NCI-H748 treated with DMSO at 0.1 percent for 48 hours (cell line): Measurements from ENCODE around the gene LIMK2.
A peak's percentile ranks its signal among the peaks of the same experiment; 100 is the strongest.

Source experiments
- DNase-seq: peaks from one replicate; lab custom pipeline; 2025; lab: John Stamatoyannopoulos, UW

The LIMK2 gene

GRCh38 chr22:31272522-31273446 lies 60.7 kb downstream of the LIMK2 start:
- DNase-seq = no peak

DNA sequence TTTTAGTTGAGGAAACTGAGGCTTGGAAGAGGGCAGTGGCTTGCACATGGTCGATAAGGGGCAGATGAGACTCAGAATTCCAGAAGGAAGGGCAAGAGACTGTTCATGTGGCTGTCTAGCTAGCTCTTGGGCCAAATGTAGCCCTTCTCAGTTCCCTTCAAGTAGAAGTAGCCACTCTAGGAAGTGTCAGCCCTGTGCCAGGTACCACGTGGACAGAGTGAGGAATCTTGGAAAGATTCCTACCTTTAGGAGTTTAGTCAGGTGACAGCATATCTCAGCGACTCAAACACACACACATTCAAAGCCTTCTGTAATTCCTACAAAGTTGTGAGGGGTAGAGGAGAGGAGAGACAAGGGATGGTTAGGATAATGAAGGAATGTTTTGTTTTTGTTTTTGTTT lies 61.9 kb downstream of the LIMK2 start:
- no peak for DNase-seq

DNA sequence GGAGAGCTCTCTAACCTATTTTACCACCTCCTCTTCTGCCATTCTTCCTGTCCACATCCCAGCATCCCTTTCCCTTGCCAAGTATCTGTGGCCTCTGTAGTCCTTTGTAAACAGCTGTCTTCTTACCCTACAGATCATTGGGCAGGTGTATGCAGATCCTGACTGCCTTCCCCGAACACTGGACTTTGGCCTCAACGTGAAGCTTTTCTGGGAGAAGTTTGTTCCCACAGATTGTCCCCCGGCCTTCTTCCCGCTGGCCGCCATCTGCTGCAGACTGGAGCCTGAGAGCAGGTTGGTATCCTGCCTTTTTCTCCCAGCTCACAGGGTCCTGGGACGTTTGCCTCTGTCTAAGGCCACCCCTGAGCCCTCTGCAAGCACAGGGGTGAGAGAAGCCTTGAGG lies 62.9 kb downstream of the LIMK2 start:
- no peak for DNase-seq

DNA sequence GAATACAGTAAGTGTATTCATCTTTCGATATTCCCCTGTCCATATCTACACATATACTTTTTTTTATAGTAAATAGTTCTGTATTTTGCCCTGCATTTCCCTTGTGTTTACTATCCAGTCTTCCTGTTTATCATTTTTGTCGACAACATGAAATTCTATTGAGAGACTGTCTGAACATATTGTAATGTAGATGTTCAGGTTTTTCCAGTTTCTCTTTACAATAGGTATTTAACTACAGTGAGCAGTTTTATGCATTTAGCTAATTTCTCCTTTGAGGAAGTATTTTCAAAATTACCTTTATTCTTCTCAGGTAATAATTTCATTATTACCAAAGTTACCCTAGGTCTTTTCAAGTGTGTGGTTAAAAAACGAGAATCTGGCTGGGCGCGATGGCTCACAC lies 63.5 kb downstream of the LIMK2 start:
- DNase-seq = no peak

DNA sequence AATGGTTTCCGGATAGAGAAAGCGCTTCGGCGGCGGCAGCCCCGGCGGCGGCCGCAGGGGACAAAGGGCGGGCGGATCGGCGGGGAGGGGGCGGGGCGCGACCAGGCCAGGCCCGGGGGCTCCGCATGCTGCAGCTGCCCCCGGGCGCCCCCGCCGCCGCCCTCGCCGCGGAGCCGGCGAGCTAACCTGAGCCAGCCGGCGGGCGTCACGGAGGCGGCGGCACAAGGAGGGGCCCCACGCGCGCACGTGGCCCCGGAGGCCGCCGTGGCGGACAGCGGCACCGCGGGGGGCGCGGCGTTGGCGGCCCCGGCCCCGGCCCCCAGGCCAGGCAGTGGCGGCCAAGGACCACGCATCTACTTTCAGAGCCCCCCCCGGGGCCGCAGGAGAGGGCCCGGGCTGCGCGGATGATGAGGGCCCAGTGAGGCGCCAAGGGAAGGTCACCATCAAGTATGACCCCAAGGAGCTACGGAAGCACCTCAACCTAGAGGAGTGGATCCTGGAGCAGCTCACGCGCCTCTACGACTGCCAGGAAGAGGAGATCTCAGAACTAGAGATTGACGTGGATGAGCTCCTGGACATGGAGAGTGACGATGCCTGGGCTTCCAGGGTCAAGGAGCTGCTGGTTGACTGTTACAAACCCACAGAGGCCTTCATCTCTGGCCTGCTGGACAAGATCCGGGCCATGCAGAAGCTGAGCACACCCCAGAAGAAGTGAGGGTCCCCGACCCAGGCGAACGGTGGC lies 64.5 kb downstream of the LIMK2 start:
- DNase-seq = no peak

DNA sequence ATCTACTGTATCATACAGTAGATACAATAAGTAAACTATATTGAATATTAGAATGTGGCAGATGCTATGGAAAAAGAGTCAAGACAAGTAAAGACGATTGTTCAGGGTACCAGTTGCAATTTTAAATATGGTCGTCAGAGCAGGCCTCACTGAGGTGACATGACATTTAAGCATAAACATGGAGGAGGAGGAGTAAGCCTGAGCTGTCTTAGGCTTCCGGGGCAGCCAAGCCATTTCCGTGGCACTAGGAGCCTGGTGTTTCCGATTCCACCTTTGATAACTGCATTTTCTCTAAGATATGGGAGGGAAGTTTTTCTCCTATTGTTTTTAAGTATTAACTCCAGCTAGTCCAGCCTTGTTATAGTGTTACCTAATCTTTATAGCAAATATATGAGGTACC lies 65.6 kb downstream of the LIMK2 start:
- no peak for DNase-seq

GRCh38 chr22:31278151-31278621 lies 66.1 kb downstream of the LIMK2 start:
- no peak for DNase-seq

DNA sequence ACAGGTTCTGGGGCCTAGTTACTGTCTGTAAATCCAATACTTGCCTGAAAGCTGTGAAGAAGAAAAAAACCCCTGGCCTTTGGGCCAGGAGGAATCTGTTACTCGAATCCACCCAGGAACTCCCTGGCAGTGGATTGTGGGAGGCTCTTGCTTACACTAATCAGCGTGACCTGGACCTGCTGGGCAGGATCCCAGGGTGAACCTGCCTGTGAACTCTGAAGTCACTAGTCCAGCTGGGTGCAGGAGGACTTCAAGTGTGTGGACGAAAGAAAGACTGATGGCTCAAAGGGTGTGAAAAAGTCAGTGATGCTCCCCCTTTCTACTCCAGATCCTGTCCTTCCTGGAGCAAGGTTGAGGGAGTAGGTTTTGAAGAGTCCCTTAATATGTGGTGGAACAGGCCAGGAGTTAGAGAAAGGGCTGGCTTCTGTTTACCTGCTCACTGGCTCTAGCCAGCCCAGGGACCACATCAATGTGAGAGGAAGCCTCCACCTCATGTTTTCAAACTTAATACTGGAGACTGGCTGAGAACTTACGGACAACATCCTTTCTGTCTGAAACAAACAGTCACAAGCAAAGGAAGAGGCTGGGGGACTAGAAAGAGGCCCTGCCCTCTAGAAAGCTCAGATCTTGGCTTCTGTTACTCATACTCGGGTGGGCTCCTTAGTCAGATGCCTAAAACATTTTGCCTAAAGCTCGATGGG lies 66.7 kb downstream of the LIMK2 start:
- DNase-seq = no peak

DNA sequence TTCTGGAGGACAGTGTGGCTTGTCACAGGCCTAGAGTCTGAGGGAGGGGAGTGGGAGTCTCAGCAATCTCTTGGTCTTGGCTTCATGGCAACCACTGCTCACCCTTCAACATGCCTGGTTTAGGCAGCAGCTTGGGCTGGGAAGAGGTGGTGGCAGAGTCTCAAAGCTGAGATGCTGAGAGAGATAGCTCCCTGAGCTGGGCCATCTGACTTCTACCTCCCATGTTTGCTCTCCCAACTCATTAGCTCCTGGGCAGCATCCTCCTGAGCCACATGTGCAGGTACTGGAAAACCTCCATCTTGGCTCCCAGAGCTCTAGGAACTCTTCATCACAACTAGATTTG lies 67.2 kb downstream of the LIMK2 start:
- no peak for DNase-seq

DNA sequence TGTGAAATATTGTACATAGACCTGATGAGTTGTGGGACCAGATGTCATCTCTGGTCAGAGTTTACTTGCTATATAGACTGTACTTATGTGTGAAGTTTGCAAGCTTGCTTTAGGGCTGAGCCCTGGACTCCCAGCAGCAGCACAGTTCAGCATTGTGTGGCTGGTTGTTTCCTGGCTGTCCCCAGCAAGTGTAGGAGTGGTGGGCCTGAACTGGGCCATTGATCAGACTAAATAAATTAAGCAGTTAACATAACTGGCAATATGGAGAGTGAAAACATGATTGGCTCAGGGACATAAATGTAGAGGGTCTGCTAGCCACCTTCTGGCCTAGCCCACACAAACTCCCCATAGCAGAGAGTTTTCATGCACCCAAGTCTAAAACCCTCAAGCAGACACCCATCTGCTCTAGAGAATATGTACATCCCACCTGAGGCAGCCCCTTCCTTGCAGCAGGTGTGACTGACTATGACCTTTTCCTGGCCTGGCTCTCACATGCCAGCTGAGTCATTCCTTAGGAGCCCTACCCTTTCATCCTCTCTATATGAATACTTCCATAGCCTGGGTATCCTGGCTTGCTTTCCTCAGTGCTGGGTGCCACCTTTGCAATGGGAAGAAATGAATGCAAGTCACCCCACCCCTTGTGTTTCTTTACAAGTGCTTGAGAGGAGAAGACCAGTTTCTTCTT lies 67.9 kb downstream of the LIMK2 start:
- no peak for DNase-seq

DNA sequence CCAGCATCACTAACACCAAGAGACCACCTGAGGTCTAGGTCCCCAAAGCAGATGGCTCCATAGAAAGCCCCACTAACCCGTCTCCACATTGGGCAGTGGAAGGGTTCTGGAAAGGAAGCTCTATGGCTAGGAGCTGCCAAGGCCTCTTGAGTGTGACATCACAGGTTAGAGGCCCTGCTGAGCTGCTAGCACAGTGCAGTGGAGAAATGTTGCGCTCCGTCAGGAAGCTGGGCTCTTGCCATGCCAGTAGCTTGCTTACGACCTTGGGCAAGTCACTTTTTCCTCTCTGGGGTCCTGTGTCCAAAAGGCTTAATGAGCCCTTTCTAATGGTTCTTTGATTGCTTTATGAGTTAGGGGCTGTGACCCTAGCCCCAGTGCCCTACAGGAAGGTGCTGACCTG lies 69.6 kb downstream of the LIMK2 start:
- no peak for DNase-seq

GRCh38 chr22:31282748-31283468 lies 70.8 kb downstream of the LIMK2 start:
- no peak for DNase-seq

GRCh38 chr22:31284281-31285155 lies 72.4 kb downstream of the LIMK2 start:
- no peak for DNase-seq

DNA sequence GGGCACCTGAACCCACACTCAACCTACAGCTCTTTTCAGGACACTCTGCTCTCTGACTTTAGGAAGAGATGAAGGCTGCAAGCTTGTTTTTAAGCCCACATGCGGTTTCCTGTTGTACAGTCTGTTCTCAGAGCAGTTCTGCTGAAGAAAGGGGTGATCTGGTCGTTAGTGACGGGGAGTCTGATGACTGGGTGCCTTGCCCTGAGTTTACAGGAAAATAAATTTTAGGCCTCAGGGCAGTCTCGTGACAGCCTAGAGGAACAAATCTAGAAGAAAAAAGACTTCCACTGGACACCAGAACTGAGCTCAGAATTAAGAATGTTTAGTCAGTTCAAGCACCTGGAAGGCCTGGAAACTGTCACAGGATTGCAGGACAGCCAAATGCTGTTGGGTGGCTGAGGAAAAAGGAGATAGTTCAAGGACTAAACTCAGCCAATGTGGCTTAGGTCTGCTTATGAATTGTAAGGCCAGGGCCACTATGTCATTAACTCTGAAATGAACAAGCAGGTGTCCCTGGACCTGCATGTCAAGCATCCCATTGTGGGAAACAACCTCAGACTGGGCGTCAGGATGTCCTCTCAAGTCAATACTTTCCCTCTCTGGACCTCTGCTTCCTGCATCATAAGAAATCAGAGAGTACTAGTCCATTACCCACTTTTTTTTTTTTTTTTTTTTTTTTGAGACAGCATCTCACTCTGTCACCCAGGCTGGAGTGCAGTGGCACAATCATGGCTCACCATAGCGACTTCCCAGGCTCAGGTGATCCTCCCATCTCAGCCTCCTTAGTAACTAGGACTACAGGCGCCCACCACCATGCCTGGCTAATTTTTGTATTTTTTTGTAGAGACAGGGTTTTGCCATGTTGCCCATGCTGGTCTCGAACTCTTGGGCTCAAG lies 74.5 kb downstream of the LIMK2 start:
- DNase-seq = no peak

DNA sequence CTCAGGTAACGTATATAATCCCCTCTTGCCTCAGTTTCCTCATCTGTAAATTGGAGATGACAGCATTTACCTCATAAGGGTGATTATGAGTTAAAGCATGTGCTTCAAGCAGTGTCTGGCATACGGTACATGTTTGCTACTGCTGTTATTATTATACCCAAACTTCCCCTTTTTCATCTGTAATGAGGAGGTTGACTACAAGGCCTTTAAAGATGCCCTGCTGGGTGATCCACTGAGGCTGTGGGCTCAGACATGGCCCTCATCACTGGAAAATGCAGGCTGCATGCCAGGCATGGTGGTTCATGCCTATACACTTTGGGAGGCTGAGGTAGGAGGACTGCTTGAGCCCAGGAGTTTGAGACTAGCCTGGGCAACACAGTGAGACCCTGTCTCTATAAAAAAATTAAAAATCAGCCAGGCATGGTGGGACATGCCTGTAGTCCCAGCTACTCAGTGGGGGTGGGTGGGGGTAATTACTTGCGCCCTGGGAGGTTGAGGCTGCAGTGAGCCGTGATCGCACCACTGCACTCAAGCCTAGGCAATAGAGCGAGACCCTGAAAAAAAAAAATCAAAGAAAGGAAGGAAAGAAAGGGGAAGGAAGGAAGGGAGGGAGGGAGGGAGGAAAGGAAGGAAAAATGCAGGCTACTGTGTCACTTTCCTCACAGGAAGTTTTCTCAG lies 75.9 kb downstream of the LIMK2 start:
- no peak for DNase-seq

DNA sequence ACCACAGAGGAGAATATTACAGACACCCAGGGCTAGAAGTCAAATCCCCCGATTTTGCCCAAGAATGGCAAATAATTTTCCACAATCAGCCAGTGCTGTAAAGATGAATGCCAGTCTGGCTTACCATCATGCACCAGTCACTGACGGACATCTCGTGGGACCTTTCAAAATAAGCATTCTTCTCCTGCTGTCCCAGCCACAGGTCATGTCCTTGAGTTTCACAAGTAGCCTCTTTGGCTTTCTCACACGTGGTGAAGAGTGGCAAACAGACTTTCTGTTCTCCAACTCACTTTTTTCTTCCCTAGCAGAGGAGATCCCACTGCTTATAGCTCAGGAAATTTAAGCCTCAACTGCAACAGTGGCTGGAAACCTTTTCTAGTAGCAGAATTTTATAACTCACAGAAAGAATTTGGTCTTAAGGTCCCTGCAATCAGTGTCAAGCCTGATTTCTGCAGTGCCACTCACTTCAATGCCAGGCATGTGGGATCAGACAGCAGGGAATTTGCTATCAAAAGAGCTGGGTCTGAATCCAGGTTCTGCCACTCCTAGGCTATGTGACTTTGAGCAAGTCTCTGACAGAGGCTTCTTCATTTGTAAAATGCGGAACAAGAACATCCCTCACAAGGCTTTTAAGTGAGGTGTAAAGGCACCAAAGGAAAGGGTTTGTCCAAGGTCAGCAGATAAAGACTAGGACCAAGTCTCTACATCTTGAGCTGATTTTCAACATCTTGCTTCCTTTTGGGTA lies 76.6 kb downstream of the LIMK2 start:
- no peak for DNase-seq

GRCh38 chr22:31289344-31289743 lies 77.2 kb downstream of the LIMK2 start:
- peak; percentile 30 for DNase-seq
